AG04450 (cell line): ENCODE measurements around the gene OLFML3. TPM values are rescaled to one million over a fixed set of nuclear protein-coding genes. Genes with fewer than 3 reads are reported as not detected.

Experiments
- CTCF ChIA-PET: fragments of 300-600, 350-600 bp; formaldehyde crosslinking; extraction: SDS; loops from one replicate; lab custom pipeline; 2022; ENCODE audit warnings: antibody characterized with exemption, inconsistent platforms; lab: Charles Lee
- POLR2A ChIA-PET: fragments of 350-600 bp; formaldehyde crosslinking; extraction: SDS; loops from one replicate; lab custom pipeline; 2021; ENCODE audit warnings: antibody characterized with exemption, inconsistent platforms; lab: Yijun Ruan, JAX
- DNase-seq: peaks from one replicate; pipeline ENCODE4 v3.0.0-alpha.2; 2011; ENCODE audit warnings: low read depth, low spot score
- H3K27ac ChIP-seq: one replicate; pipeline ENCODE4 v1.5.1; 2012; ENCODE audit warnings: low read depth, low read length, control low read depth
- H3K27me3 ChIP-seq: one replicate; pipeline ENCODE4 v1.6.0; 2012; ENCODE audit warnings: low read length; ENCODE audit not compliant: control insufficient read depth, insufficient read depth
- H3K4me3 ChIP-seq: 2 replicates; pipeline ENCODE4 v1.5.1; 2011; ENCODE audit warnings: mild to moderate bottlenecking, low read depth, low read length, control low read depth
- H3K9me3 ChIP-seq: 2 replicates; pipeline ENCODE4 v1.5.1; 2012; ENCODE audit warnings: low read length; ENCODE audit not compliant: control insufficient read depth, insufficient read depth
- polyA plus RNA-seq: library from polyadenylated mRNA; depleted of rRNA; stranded (reverse); fragments of >200 nt; gene quantifications from 2 replicates; pipeline ENCODE4 v1.2.3, GENCODE V29; 2011
- TF ChIP-seq, protein P1 (sequence below): IDR thresholded peaks from 2 replicates; pipeline ENCODE4 v1.5.1; 2011; ENCODE audit warnings: low read depth, low read length, control low read depth, inconsistent platforms

OLFML3 gene
- polyA plus RNA-seq, 1 experiment: 90.3 TPM

DNA sequence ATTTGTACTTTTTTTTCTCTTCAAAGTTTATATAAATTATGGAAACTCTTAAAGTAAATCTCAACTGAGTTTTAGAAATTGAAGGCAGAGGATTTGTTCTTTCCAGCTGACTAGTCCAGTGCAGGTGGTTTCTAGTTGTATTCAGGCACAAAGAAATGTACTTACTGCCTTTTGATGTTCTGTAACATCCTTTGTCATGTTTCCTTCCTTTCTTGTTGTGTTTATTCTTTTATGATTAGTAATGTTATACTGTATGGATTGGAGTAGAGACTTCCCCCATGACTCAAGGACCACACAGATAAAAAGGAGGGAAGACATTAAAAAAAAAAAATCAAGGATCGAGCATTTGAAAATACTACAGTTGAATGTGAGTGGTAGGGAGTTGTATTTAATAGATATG is 42.1 kb upstream of the OLFML3 start:
- CTCF ChIA-PET: interaction anchor here (0.6 kb wide), 1 partner anchor 40 kb away, joined by 3 read pairs; no protein-coding TSS in a partner anchor
- POLR2A ChIA-PET: interaction anchor here (0.7 kb wide), 1 partner anchor 1705 kb away, joined by 3 read pairs; no protein-coding TSS in a partner anchor
- Histone ChIP-seq H3K27me3 (no peaks in the 10 kb centered on the region), H3K9me3 (no peaks in the 10 kb centered on the region), H3K27ac (no peak overlapping the region), H3K4me3 (no peak overlapping the region)
- DNase-seq: no peak
- TF ChIP-seq, protein P1, sequence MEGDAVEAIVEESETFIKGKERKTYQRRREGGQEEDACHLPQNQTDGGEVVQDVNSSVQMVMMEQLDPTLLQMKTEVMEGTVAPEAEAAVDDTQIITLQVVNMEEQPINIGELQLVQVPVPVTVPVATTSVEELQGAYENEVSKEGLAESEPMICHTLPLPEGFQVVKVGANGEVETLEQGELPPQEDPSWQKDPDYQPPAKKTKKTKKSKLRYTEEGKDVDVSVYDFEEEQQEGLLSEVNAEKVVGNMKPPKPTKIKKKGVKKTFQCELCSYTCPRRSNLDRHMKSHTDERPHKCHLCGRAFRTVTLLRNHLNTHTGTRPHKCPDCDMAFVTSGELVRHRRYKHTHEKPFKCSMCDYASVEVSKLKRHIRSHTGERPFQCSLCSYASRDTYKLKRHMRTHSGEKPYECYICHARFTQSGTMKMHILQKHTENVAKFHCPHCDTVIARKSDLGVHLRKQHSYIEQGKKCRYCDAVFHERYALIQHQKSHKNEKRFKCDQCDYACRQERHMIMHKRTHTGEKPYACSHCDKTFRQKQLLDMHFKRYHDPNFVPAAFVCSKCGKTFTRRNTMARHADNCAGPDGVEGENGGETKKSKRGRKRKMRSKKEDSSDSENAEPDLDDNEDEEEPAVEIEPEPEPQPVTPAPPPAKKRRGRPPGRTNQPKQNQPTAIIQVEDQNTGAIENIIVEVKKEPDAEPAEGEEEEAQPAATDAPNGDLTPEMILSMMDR: no peak

DNA sequence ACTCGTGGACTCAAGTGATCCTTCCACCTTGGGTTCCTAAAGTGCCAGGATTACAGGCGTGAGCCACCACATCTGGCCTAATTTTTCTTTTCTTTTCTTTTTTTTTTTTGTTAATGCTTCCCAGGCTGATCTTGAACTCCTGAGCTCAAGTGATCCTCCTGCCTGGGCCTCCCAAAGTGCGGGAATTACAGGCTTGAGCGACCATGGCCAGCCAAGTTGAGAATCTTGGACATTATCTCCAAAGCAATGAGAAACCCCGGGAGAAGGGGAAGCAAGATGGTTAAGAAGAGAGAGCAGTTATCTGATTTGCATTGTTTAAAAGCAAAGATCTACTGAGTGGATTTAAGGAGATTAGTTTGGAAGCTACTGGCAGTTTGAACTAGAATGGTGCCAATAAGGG is 41.1 kb upstream of the OLFML3 start:
- ChIA-PET POLR2A (no interaction called here), CTCF (interaction anchor here (2.5 kb wide), 1 partner anchor 11 kb away, joined by 6 read pairs; no protein-coding TSS in a partner anchor)
- no peak for DNase-seq
- Histone ChIP-seq H3K27ac (no peak overlapping the region), H3K9me3 (no peaks in the 10 kb centered on the region), H3K4me3 (no peak overlapping the region), H3K27me3 (no peaks in the 10 kb centered on the region)
- TF ChIP-seq, protein P1: no peak

DNA sequence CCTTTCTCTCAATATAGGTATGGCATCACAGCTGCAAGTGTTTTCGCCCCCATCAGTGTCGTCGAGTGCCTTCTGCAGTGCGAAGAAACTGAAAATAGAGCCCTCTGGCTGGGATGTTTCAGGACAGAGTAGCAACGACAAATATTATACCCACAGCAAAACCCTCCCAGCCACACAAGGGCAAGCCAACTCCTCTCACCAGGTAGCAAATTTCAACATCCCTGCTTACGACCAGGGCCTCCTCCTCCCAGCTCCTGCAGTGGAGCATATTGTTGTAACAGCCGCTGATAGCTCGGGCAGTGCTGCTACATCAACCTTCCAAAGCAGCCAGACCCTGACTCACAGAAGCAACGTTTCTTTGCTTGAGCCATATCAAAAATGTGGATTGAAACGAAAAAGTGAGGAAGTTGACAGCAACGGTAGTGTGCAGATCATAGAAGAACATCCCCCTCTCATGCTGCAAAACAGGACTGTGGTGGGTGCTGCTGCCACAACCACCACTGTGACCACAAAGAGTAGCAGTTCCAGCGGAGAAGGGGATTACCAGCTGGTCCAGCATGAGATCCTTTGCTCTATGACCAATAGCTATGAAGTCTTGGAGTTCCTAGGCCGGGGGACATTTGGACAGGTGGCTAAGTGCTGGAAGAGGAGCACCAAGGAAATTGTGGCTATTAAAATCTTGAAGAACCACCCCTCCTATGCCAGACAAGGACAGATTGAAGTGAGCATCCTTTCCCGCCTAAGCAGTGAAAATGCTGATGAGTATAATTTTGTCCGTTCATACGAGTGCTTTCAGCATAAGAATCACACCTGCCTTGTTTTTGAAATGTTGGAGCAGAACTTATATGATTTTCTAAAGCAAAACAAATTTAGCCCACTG is 38.7 kb upstream of the OLFML3 start:
- TF ChIP-seq, protein P1: no peak
- Histone ChIP-seq H3K4me3 (no peak overlapping the region), H3K27ac (no peak overlapping the region), H3K9me3 (no peaks in the 10 kb centered on the region), H3K27me3 (no peaks in the 10 kb centered on the region)
- CTCF ChIA-PET: interaction anchor here (2.1 kb wide), 1 partner anchor 37 kb away, joined by 4 read pairs; no protein-coding TSS in a partner anchor
- POLR2A ChIA-PET: no interaction called here
- no peak for DNase-seq

- DNase-seq: no peak
- Histone ChIP-seq H3K27me3 (no peaks in the 10 kb centered on the region), H3K9me3 (no peaks in the 10 kb centered on the region), H3K4me3 (no peak overlapping the region), H3K27ac (no peak overlapping the region)
- CTCF ChIA-PET: interaction anchor here (2.1 kb wide), 1 partner anchor 36 kb away, joined by 4 read pairs; no protein-coding TSS in a partner anchor
- TF ChIP-seq, protein P1: no peak
- POLR2A ChIA-PET: no interaction called here
These were observed 38.1 kb upstream of the OLFML3 start for GRCh38 chr1:113941245-113941559.

DNA sequence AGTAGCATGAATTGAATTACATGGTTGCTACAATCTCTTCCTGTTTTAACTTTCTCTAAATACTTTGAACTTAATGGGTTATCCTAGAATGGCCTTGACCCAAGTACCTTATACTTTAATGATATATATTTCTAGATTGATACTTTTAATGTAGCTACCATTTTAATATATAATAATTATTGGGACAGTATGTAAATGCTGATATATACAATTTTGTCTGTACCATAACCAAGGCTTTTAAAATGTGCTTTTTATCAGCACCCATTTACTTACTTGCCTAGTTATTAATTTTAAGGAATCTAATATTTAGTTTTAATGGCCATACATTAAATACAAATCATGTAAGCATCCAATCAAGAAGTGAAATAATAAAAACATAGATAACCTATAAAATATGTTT is 36.7 kb upstream of the OLFML3 start:
- DNase-seq: no peak
- POLR2A ChIA-PET: no interaction called here
- no peak overlapping the region for H3K4me3 ChIP-seq
- no peak overlapping the region for H3K27ac ChIP-seq
- H3K27me3 ChIP-seq: no peaks in the 10 kb centered on the region
- TF ChIP-seq, protein P1: no peak
- CTCF ChIA-PET: interaction anchor here (0.6 to 1.6 kb wide), 2 partner anchors 21 to 869 kb away, joined by 4 to 5 read pairs; no protein-coding TSS in a partner anchor
- no peaks in the 10 kb centered on the region for H3K9me3 ChIP-seq
